Fibroblast of mammary gland (primary cell): ENCODE measurements around the gene PEAR1.

Source experiments
- DNase-seq: peaks from one replicate; pipeline ENCODE4 v3.0.0-alpha.2; 2010; ENCODE audit warnings: low read depth
- H3K4me3 ChIP-seq: 2 replicates; pipeline ENCODE4 v1.5.1; 2011; ENCODE audit warnings: low read depth, mild to moderate bottlenecking, low read length, moderate library complexity; ENCODE audit not compliant: control insufficient read depth
- TF ChIP-seq, protein P1 (sequence below): conservative IDR thresholded peaks from 2 replicates; pipeline ENCODE4 v1.5.1; 2011; ENCODE audit warnings: low read depth, low read length, inconsistent platforms; ENCODE audit not compliant: control insufficient read depth, insufficient read depth

Gene PEAR1

DNA sequence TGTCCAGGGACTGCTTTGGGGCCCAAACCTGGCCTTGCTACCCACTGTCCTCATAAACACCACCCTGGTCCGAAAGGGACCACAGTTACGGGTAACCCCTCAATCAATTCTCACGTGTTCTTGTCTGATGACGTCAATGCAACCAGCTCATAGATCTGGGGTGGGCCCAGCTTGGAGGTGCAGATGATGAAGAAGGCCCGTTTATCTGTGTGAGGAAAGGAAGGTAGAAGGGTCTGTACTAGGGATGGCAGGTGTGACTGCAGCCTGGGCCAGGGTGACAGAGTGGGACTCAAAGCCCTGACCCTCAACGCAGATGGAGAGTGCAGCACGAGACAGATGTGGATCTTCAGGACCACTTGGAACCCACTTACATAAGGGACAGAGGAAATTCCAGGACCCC is 49.1 kb downstream of the PEAR1 start:
- no peak for DNase-seq
- TF ChIP-seq, protein P1, sequence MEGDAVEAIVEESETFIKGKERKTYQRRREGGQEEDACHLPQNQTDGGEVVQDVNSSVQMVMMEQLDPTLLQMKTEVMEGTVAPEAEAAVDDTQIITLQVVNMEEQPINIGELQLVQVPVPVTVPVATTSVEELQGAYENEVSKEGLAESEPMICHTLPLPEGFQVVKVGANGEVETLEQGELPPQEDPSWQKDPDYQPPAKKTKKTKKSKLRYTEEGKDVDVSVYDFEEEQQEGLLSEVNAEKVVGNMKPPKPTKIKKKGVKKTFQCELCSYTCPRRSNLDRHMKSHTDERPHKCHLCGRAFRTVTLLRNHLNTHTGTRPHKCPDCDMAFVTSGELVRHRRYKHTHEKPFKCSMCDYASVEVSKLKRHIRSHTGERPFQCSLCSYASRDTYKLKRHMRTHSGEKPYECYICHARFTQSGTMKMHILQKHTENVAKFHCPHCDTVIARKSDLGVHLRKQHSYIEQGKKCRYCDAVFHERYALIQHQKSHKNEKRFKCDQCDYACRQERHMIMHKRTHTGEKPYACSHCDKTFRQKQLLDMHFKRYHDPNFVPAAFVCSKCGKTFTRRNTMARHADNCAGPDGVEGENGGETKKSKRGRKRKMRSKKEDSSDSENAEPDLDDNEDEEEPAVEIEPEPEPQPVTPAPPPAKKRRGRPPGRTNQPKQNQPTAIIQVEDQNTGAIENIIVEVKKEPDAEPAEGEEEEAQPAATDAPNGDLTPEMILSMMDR, result no peak
- no peak overlapping the region for H3K4me3 ChIP-seq

DNA sequence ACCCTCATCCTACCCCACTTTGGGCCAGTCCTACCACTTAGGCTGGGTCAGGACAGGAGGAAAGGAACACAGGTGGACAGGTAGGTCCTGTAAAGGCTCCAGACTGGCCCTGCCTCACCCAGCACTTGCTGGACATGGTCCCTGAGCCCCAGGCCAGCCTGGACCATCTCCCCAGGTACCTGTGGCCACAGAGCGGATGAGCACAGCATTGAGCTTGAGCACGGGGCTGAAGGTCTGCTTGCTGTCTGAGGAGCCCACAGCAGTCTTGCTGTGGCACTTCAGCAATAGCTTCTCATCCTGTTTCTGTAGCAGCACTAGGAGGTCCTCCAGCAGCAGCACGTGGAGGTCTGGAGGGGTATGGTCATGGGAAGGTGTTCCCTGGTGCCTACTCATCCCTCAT is 50.2 kb downstream of the PEAR1 start:
- TF ChIP-seq, protein P1, result no peak
- DNase-seq, result no peak
- no peak overlapping the region for H3K4me3 ChIP-seq

DNA sequence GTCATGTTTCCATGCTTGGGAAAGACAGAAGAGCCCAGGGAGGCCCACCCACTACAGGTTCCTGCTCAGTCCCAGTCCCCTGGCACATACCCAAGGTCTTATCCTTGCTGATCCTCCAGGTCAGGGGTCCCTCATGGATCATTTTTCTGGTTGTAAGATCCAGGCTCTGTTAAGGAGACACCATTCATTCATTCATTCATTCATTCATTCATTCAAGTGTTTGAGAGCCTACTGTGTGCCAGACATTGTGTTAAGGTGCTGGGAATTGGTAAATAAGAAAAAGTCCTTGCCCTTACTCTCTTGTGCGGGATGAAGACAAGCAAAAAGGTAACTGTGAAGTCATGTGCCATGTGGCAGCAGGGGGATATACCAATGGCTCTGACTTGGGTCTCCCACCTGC is 50.8 kb downstream of the PEAR1 start:
- H3K4me3 ChIP-seq, result no peak overlapping the region
- TF ChIP-seq, protein P1, result no peak
- no peak for DNase-seq

DNA sequence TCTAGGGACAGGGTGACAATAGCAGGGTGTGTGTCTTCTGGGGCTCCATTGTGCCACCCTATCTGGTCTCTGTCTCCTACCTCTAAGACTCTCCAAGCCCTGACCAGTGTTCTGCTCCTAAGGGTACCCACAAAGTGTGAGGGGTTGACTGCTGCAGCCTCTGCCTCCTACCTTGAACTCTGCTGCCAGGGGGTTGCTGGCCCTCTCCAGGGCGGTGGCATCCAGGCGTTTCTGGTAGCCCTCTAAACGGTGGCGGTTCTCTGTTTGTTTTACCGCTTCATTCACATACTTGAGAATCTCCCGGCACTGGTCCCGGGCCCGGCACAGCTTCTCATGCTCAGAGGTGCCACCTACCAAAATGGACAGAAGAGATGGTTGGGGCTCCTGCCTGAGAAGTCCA is 51.3 kb downstream of the PEAR1 start:
- DNase-seq, result no peak
- TF ChIP-seq, protein P1, result no peak
- no peak overlapping the region for H3K4me3 ChIP-seq

DNA sequence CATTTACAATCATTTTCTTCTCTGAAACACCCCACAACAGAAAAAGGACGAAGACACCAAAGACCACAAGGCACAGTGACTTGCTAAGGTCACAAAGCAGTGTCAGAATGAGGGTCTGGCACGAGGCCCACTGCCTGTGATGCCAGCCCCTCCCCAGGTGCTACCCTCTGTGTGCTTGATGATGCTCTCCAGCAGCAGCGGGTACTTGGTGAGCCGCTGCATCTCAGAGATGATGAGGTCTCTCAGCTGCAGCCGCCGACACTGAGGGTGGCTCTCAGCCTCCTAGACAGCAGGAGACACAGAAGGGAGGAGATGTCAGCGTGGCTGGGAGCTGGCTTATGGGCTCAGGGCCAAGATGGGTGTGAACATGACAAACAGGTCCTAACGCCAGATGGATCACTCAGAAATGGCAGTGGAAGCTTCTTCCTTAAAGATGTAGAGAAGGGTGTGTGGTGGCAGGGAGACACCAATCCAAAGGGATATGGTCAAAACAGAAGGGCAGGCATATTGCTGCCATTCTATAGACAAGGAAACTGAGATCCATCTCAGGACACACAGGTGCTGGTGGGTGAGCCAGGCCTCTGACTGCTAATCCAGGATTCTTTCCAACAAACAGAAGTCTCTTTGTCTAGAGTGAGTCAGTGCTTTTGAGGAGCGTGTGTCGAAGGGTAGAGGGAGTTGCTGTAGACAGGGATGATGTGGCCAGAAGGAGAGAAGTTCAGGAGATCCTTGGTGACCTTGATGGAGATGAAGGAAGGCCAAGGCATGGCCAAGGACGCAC is 52.6 kb downstream of the PEAR1 start:
- TF ChIP-seq, protein P1, result no peak
- DNase-seq, result no peak
- no peak overlapping the region for H3K4me3 ChIP-seq

DNA sequence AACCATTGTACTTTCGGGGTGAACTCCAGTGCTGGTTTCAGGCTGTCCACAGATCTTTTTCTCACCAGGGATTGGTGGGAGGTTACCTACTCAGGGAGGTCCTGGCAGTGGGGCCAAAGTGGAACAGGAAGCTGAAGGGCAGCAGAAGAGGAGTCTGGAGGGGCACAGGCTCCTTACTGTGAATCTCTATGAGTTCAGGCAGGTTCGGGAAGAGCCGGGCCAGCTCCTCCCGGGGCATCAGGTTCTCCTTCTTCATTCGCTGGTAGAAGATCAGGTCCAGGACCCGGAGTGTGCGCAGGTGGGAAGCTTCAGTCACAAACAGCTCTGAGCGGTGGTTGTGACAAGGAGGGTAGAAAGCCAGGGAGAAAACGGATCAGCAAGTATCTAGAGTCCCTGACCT is 53.6 kb downstream of the PEAR1 start:
- no peak overlapping the region for H3K4me3 ChIP-seq
- DNase-seq, result no peak
- TF ChIP-seq, protein P1, result no peak
